Measurements from ENCODE around the gene FBXO17. TPM values are rescaled to one million over a fixed set of nuclear protein-coding genes. Genes with fewer than 3 reads are reported as not detected.

The FBXO17 gene
- total RNA-seq, 1 experiment from 2014 or later = 16.8 TPM

DNA sequence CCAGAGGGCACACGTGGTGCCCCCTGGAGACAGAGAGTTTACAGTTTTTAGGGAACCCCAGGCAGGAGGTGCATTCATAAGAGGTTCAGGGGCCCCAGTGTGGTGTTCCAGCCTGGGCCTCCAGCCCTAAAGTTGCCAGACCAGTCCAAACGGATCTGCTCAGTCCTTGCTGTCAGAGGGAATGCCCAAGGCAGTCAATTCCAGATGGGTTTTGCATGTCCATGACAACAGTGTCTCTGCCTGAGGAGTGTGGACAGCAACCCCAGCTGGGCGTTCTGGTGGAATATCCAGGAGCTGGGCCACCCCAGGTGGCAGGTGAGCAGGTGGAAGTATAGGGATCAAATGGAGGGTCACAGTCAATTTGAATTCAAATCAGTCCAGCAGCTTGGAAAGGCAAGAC, 31.6 kb upstream of the FBXO17 start:
- POLR2A ChIA-PET = interaction anchor here (0.6 kb wide), 1 partner anchor 26 kb away, joined by 3 read pairs; no protein-coding TSS in a partner anchor
- Mint-ChIP-seq H3K36me3 (no peaks in the 10 kb centered on the region), H3K27me3 (ENCODE audit: low read depth) (no peaks in the 10 kb centered on the region; the same call in 1 of the 2 replicates), H3K9me3 (no peaks in the 10 kb centered on the region), H3K4me1 (peaks cover 3% of the 10 kb centered on the region), H3K27ac (peak overlapping the region; percentile 96; the same call in 1 of the 2 replicates), H3K4me3 (no peak overlapping the region)
- DNase-seq (ENCODE audit: low spot score) (peak; percentile 23), ATAC-seq (no peak)
- no peak for TF ChIP-seq SMAD4 (CRISPR knock-in tag; IDR thresholded peaks at IDR 0.05)
- no peak for TF ChIP-seq CREB1 (CRISPR knock-in tag; IDR thresholded peaks at IDR 0.05)
- TF ChIP-seq, protein P1, sequence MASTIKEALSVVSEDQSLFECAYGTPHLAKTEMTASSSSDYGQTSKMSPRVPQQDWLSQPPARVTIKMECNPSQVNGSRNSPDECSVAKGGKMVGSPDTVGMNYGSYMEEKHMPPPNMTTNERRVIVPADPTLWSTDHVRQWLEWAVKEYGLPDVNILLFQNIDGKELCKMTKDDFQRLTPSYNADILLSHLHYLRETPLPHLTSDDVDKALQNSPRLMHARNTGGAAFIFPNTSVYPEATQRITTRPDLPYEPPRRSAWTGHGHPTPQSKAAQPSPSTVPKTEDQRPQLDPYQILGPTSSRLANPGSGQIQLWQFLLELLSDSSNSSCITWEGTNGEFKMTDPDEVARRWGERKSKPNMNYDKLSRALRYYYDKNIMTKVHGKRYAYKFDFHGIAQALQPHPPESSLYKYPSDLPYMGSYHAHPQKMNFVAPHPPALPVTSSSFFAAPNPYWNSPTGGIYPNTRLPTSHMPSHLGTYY (CRISPR knock-in tag; IDR thresholded peaks at IDR 0.05) = no peak
- TF ChIP-seq, protein P2, sequence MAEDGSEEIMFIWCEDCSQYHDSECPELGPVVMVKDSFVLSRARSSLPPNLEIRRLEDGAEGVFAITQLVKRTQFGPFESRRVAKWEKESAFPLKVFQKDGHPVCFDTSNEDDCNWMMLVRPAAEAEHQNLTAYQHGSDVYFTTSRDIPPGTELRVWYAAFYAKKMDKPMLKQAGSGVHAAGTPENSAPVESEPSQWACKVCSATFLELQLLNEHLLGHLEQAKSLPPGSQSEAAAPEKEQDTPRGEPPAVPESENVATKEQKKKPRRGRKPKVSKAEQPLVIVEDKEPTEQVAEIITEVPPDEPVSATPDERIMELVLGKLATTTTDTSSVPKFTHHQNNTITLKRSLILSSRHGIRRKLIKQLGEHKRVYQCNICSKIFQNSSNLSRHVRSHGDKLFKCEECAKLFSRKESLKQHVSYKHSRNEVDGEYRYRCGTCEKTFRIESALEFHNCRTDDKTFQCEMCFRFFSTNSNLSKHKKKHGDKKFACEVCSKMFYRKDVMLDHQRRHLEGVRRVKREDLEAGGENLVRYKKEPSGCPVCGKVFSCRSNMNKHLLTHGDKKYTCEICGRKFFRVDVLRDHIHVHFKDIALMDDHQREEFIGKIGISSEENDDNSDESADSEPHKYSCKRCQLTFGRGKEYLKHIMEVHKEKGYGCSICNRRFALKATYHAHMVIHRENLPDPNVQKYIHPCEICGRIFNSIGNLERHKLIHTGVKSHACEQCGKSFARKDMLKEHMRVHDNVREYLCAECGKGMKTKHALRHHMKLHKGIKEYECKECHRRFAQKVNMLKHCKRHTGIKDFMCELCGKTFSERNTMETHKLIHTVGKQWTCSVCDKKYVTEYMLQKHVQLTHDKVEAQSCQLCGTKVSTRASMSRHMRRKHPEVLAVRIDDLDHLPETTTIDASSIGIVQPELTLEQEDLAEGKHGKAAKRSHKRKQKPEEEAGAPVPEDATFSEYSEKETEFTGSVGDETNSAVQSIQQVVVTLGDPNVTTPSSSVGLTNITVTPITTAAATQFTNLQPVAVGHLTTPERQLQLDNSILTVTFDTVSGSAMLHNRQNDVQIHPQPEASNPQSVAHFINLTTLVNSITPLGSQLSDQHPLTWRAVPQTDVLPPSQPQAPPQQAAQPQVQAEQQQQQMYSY (CRISPR knock-in tag; IDR thresholded peaks at IDR 0.05) = no peak
- TF ChIP-seq ZNF423 (CRISPR knock-in tag; IDR thresholded peaks at IDR 0.05) = no peak
- no peak for TF ChIP-seq ETV6 (CRISPR knock-in tag; IDR thresholded peaks at IDR 0.05)
- TF ChIP-seq, protein P3, sequence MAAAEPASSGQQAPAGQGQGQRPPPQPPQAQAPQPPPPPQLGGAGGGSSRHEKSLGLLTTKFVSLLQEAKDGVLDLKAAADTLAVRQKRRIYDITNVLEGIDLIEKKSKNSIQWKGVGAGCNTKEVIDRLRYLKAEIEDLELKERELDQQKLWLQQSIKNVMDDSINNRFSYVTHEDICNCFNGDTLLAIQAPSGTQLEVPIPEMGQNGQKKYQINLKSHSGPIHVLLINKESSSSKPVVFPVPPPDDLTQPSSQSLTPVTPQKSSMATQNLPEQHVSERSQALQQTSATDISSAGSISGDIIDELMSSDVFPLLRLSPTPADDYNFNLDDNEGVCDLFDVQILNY (CRISPR knock-in tag; IDR thresholded peaks at IDR 0.05) = no peak
- TF ChIP-seq ARID4B (CRISPR knock-in tag; IDR thresholded peaks at IDR 0.05; ENCODE audit: borderline replicate concordance) = no peak
- no peak for TF ChIP-seq ZNF232 (CRISPR knock-in tag; IDR thresholded peaks at IDR 0.05)
- TF ChIP-seq GRHL2 (CRISPR knock-in tag; IDR thresholded peaks at IDR 0.05; ENCODE audit: insufficient replicate concordance, severe bottlenecking) = no peak
- TF ChIP-seq MYBL2 (CRISPR knock-in tag; IDR thresholded peaks at IDR 0.05) = no peak
- TF ChIP-seq ZNF425 (CRISPR knock-in tag; conservative IDR thresholded peaks at IDR 0.05) = no peak
- no peak for TF ChIP-seq IRF1 (CRISPR knock-in tag; IDR thresholded peaks at IDR 0.05)
- no peak for TF ChIP-seq NFYB (CRISPR knock-in tag; conservative IDR thresholded peaks at IDR 0.05; ENCODE audit: low read depth)
- TF ChIP-seq HMGXB4 (CRISPR knock-in tag; IDR thresholded peaks at IDR 0.05) = no peak
- TF ChIP-seq NR3C1 (CRISPR knock-in tag; conservative IDR thresholded peaks at IDR 0.05; ENCODE audit: low read depth) = no peak
- CTCF ChIA-PET = interaction anchor here (0.9 kb wide), 1 partner anchor 54 kb away, joined by 4 read pairs; no protein-coding TSS in a partner anchor

Data from WTC11 (cell line).